ENCODE data around the gene KRTAP10-2. TPM values are rescaled to one million over a fixed set of nuclear protein-coding genes. Genes with fewer than 3 reads are reported as not detected.

Gene KRTAP10-2
- total and polyA plus RNA-seq, 2 experiments from 2014 or later, result 0.24 TPM; not detected in 1

DNA sequence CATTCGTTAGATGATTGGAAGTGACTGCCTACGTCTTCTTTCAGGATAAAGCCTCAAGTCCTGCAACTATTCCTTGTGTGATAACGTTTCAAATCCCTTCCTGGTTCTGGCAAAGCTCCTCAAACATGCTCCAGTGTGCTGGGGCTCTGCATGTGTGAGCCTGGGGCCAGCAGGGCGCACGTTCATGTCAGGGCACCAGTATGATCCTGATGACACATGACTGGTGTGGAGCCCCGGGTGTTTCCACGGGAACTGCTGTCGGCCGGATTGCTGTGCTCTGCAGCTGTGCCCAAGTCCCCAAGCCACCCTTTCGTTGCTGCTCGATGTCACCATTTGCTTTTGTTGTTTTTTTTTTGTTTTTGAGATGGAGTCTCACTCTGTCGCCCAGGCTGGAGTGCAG, 32.6 kb downstream of the KRTAP10-2 start:
- Histone ChIP-seq H4K20me1 (replicated peaks; ENCODE audit: insufficient read depth) (no peaks in the 10 kb centered on the region), H3K4me1 (ENCODE audit: insufficient read depth) (no peaks in the 10 kb centered on the region), H3K9me2 (ENCODE audit: insufficient read depth) (0 out of 2 replicates have a peak, but pooled peaks cover 6% of the 10 kb centered on the region), H3K36me3 (ENCODE audit: insufficient read depth) (no peaks in the 10 kb centered on the region), H3K4me2 (no peak overlapping the region), H3K4me3 (no peak overlapping the region), H2AFZ (no peak overlapping the region), H3K27ac (ENCODE audit: low read depth) (no peak overlapping the region), H3K79me2 (replicated peaks; ENCODE audit: insufficient read depth) (no peaks in the 10 kb centered on the region), H3F3A (replicated peaks; ENCODE audit: low read depth) (no peaks in the 10 kb centered on the region), H3K27me3 (ENCODE audit: insufficient read depth) (no peaks in the 10 kb centered on the region)
- H3K4me1 Mint-ChIP-seq, result no peaks in the 10 kb centered on the region; the same call in 2 of the 3 replicates
- no peak overlapping the region for H3K27ac Mint-ChIP-seq
- peaks cover 4% of the 10 kb centered on the region; the same call in 1 of the 3 replicates for H3K36me3 Mint-ChIP-seq (ENCODE audit: low read depth)
- H3K27me3 Mint-ChIP-seq (ENCODE audit: insufficient read depth, low read depth, poor library complexity), result peaks cover 8% of the 10 kb centered on the region
- no peak overlapping the region for H3K4me3 Mint-ChIP-seq
- ATAC-seq (no peak), DNase-seq (ENCODE audit: low spot score) (no peak)
- peaks cover 3% of the 10 kb centered on the region; the same call in 1 of the 3 replicates for H3K9me3 Mint-ChIP-seq
- TF ChIP-seq STAT1 (IDR thresholded peaks at IDR 0.05; ENCODE audit: unreplicated experiment) (no peak), ZNF114 (CRISPR knock-in tag; IDR thresholded peaks at IDR 0.05) (no peak), REST (IDR thresholded peaks at IDR 0.05; ENCODE audit: unreplicated experiment) (no peak), JUNB (IDR thresholded peaks at IDR 0.05; ENCODE audit: unreplicated experiment) (no peak), EZH2phosphoT487 (IDR thresholded peaks at IDR 0.05; ENCODE audit: unreplicated experiment) (no peak), CTCF (conservative IDR thresholded peaks at IDR 0.05; ENCODE audit: low read depth in 2 of 2) (no peak), EZH2 (IDR thresholded peaks at IDR 0.05; ENCODE audit: low read depth, unreplicated experiment) (no peak), ZNF462 (CRISPR knock-in tag; IDR thresholded peaks at IDR 0.05) (no peak)

All from GM23338 (cell line).